ENCODE data around the gene FAM240A.
A peak's percentile ranks its signal among the peaks of the same experiment; 100 is the strongest.

Gene FAM240A

GRCh38 chr3:46628901-46629369, 16.6 kb downstream of the FAM240A start:
- no peak for DNase-seq

GRCh38 chr3:46629551-46630517, 17.5 kb downstream of the FAM240A start:
- DNase-seq: peak; percentile 14

GRCh38 chr3:46632792-46633191, 20.5 kb downstream of the FAM240A start:
- no peak for DNase-seq

GRCh38 chr3:46634856-46635255, 22.5 kb downstream of the FAM240A start:
- no peak for DNase-seq

GRCh38 chr3:46639221-46639620, 26.9 kb downstream of the FAM240A start:
- DNase-seq: no peak

GRCh38 chr3:46640927-46641326, 28.6 kb downstream of the FAM240A start:
- no peak for DNase-seq

- no peak for DNase-seq
These were observed 30.6 kb downstream of the FAM240A start for GRCh38 chr3:46642971-46643370.

GRCh38 chr3:46643701-46644100, 31.4 kb downstream of the FAM240A start:
- no peak for DNase-seq

- DNase-seq: no peak
These were observed 34.4 kb downstream of the FAM240A start for GRCh38 chr3:46646700-46647099.

GRCh38 chr3:46648096-46648495, 35.8 kb downstream of the FAM240A start:
- no peak for DNase-seq

- DNase-seq: no peak
These were observed 37.1 kb downstream of the FAM240A start for GRCh38 chr3:46649436-46649835.

- DNase-seq: no peak
These were observed 38.8 kb downstream of the FAM240A start for GRCh38 chr3:46651084-46651483.

- DNase-seq: no peak
These were observed 42.9 kb downstream of the FAM240A start for GRCh38 chr3:46655271-46655670.

GRCh38 chr3:46656778-46657556, 44.6 kb downstream of the FAM240A start:
- DNase-seq: peak; percentile 24

GRCh38 chr3:46659285-46659684, 47.0 kb downstream of the FAM240A start:
- DNase-seq: no peak

- no peak for DNase-seq
These were observed 47.7 kb downstream of the FAM240A start for GRCh38 chr3:46660003-46660402.

GRCh38 chr3:46660543-46661523, 48.5 kb downstream of the FAM240A start:
- DNase-seq: no peak

GRCh38 chr3:46661776-46662766, 49.7 kb downstream of the FAM240A start:
- no peak for DNase-seq

- no peak for DNase-seq
These were observed 50.6 kb downstream of the FAM240A start for GRCh38 chr3:46662771-46663551.

GRCh38 chr3:46663591-46664135, 51.3 kb downstream of the FAM240A start:
- peak; percentile 43 for DNase-seq

Measured in NCI-H524 treated with DMSO at 0.1 percent for 48 hours (cell line).